GM23338 (cell line): Measurements from ENCODE around the gene SIPA1. TPM values are rescaled to one million over a fixed set of nuclear protein-coding genes. Genes with fewer than 3 reads are reported as not detected.

Experiments
- ATAC-seq: fragments of 200-7000 bp; cut with Tn5 transposase; 3 replicates; pipeline ENCODE4 v1.9.1; 2020
- DNase-seq: peaks from one replicate; pipeline ENCODE4 v3.0.0-alpha.2; 2015; ENCODE audit warnings: low spot score
- H2AFZ ChIP-seq: fragments of 200-600 bp; sonication (generic); 2 replicates; pipeline ENCODE4 v1.8.0; 2016; ENCODE audit warnings: antibody characterized with exemption, mild to moderate bottlenecking, moderate library complexity
- H3F3A ChIP-seq: fragments of 200-600 bp; sonication (generic); replicated peaks from 2 replicates; pipeline ENCODE4 v1.8.0; 2017; ENCODE audit warnings: antibody characterized with exemption, mixed run types, low read depth
- H3K27ac ChIP-seq: fragments of 200-600 bp; sonication (generic); 2 replicates; pipeline ENCODE4 v1.6.1; 2016; ENCODE audit warnings: low read depth
- H3K27me3 ChIP-seq: fragments of 200-600 bp; sonication (generic); 2 replicates; pipeline ENCODE4 v1.8.0; 2016; ENCODE audit warnings: mild to moderate bottlenecking, mixed run types, moderate library complexity; ENCODE audit not compliant: insufficient read depth
- H3K36me3 ChIP-seq: fragments of 200-600 bp; sonication (generic); 2 replicates; pipeline ENCODE4 v1.8.0; 2016; ENCODE audit warnings: mild to moderate bottlenecking; ENCODE audit not compliant: insufficient read depth
- H3K4me1 ChIP-seq: fragments of 200-600 bp; sonication (generic); 2 replicates; pipeline ENCODE4 v1.8.0; 2016; ENCODE audit warnings: mild to moderate bottlenecking, moderate library complexity; ENCODE audit not compliant: insufficient read depth
- H3K4me2 ChIP-seq: fragments of 200-600 bp; sonication (generic); 2 replicates; pipeline ENCODE4 v1.7.1; 2017; ENCODE audit warnings: mixed run types
- H3K4me3 ChIP-seq: fragments of 200-600 bp; sonication (generic); 2 replicates; pipeline ENCODE4 v1.6.1; 2016; ENCODE audit warnings: mixed run types
- H3K79me2 ChIP-seq: fragments of 200-600 bp; sonication (generic); replicated peaks from 2 replicates; pipeline ENCODE4 v1.8.0; 2017; ENCODE audit warnings: mild to moderate bottlenecking; ENCODE audit not compliant: insufficient read depth
- H3K9me2 ChIP-seq: fragments of 200-600 bp; sonication (generic); 2 replicates; pipeline ENCODE4 v1.8.0; 2017; ENCODE audit not compliant: insufficient read depth
- H4K20me1 ChIP-seq: fragments of 200-600 bp; sonication (generic); replicated peaks from 2 replicates; pipeline ENCODE4 v1.8.0; 2017; ENCODE audit warnings: mild to moderate bottlenecking; ENCODE audit not compliant: insufficient read depth
- H3K27ac Mint-ChIP-seq: 2 replicates; pipeline ENCODE4 v1.8.0; 2020; ENCODE audit warnings: inconsistent platforms, mild to moderate bottlenecking, moderate library complexity, mixed read lengths
- H3K27me3 Mint-ChIP-seq: 3 replicates; pipeline ENCODE4 v1.8.0; 2022; ENCODE audit warnings: low read depth, mild to moderate bottlenecking, moderate library complexity, mixed read lengths, inconsistent platforms; ENCODE audit not compliant: insufficient read depth, poor library complexity
- H3K36me3 Mint-ChIP-seq: 3 replicates; pipeline ENCODE4 v1.8.0; 2021; ENCODE audit warnings: low read depth, mild to moderate bottlenecking, inconsistent platforms, moderate library complexity, mixed read lengths
- H3K4me1 Mint-ChIP-seq: 3 replicates; pipeline ENCODE4 v1.8.0; 2020; ENCODE audit warnings: mild to moderate bottlenecking, inconsistent platforms, mixed read lengths
- H3K4me3 Mint-ChIP-seq: 3 replicates; pipeline ENCODE4 v1.8.0; 2021; ENCODE audit warnings: moderate library complexity, mild to moderate bottlenecking, inconsistent platforms, mixed read lengths
- H3K9me3 Mint-ChIP-seq: 3 replicates; pipeline ENCODE4 v1.8.0; 2020; ENCODE audit warnings: moderate library complexity, mild to moderate bottlenecking, inconsistent platforms, mixed read lengths
- EZH2 ChIP-seq: fragments of 200-600 bp; sonication (generic); IDR thresholded peaks from one replicate; pipeline ENCODE4 v1.8.0; 2017; ENCODE audit warnings: antibody characterized with exemption, mild to moderate bottlenecking, low read depth; ENCODE audit not compliant: unreplicated experiment
- EZH2phosphoT487 ChIP-seq: fragments of 200-600 bp; sonication (generic); IDR thresholded peaks from one replicate; pipeline ENCODE4 v1.8.1; 2018; ENCODE audit warnings: antibody characterized with exemption; ENCODE audit not compliant: unreplicated experiment
- NANOG ChIP-seq: IDR thresholded peaks from 2 replicates; pipeline ENCODE4 v1.6.1; 2016; ENCODE audit warnings: antibody characterized with exemption, borderline replicate concordance
- POLR2AphosphoS5 ChIP-seq: IDR thresholded peaks from 2 replicates; pipeline ENCODE4 v1.6.1; 2016; ENCODE audit warnings: antibody characterized with exemption, low read depth
- STAT1 ChIP-seq: IDR thresholded peaks from one replicate; pipeline ENCODE4 v1.6.1; 2016; ENCODE audit warnings: antibody characterized with exemption; ENCODE audit not compliant: unreplicated experiment
- ZNF114 ChIP-seq: fragments of 250-450 bp; sonication (Bioruptor Pico); IDR thresholded peaks from 2 replicates; pipeline ENCODE4 v1.5.0; 2020; ENCODE audit warnings: mild to moderate bottlenecking, moderate library complexity
- ZNF331 ChIP-seq: fragments of 250-450 bp; sonication (Bioruptor Pico); IDR thresholded peaks from 2 replicates; pipeline ENCODE4 v1.5.0; 2020; ENCODE audit warnings: low read depth, mild to moderate bottlenecking, moderate library complexity
- ZNF462 ChIP-seq: fragments of 250-450 bp; sonication (Bioruptor Pico); IDR thresholded peaks from 2 replicates; pipeline ENCODE4 v1.5.0; 2020; ENCODE audit warnings: mild to moderate bottlenecking, moderate library complexity
- polyA plus RNA-seq: library from polyadenylated mRNA; unstranded; fragments of >200 nt; fragmentation: Nextera tagmentation; extraction: Ambion mirVana; gene quantifications from 2 replicates; pipeline ENCODE4 v1.2.1, GENCODE V29; 2016
- total RNA-seq: library from RNA; depleted of rRNA; stranded (reverse); fragments of >200 nt; shearing (Covaris generic); gene quantifications from 2 replicates; pipeline ENCODE4 v1.2.3, GENCODE V29; 2014
- TF ChIP-seq, protein P1 (sequence below), 2 experiments: fragments of 200-600 bp in 1 of 2; sonication (generic) in 1 of 2; conservative IDR thresholded peaks; 2 replicates each; pipeline versions ENCODE4 v1.5.1 to v1.6.1; 2016 to 2017; ENCODE audit warnings: antibody characterized with exemption in 2 of 2, low read depth in 2 of 2, mild to moderate bottlenecking in 2 of 2, moderate library complexity in 1 of 2

The SIPA1 gene
- total and polyA plus RNA-seq, 2 experiments from 2014 or later = 50.1 to 54.6 TPM

- Mint-ChIP-seq H3K36me3 (peaks cover 46% of the 10 kb centered on the region), H3K9me3 (no peaks in the 10 kb centered on the region), H3K27ac (peak overlapping the region; percentile 91), H3K4me1 (peaks cover 20% of the 10 kb centered on the region), H3K27me3 (peaks cover 12% of the 10 kb centered on the region), H3K4me3 (peak overlapping the region; percentile 78)
- no peak for TF ChIP-seq ZNF114
- TF ChIP-seq NANOG = no peak
- no peak for TF ChIP-seq STAT1
- H2AFZ ChIP-seq = no peak overlapping the region
- peaks cover 5% of the 10 kb centered on the region; the same call in 1 of the 2 replicates for H4K20me1 ChIP-seq
- no peaks in the 10 kb centered on the region for H3K79me2 ChIP-seq
- H3K4me2 ChIP-seq = peak overlapping the region; percentile 86
- H3K4me1 ChIP-seq = peaks cover 13% of the 10 kb centered on the region
- peak overlapping the region; percentile 97 for H3K27ac ChIP-seq
- H3K27me3 ChIP-seq = no peaks in the 10 kb centered on the region
- peaks cover 22% of the 10 kb centered on the region for H3F3A ChIP-seq
- no peak for DNase-seq
- H3K4me3 ChIP-seq = peak overlapping the region; percentile 54
- H3K9me2 ChIP-seq = no peaks in the 10 kb centered on the region
- no peak; the same call in 2 of the 3 replicates for ATAC-seq
- peaks cover 16% of the 10 kb centered on the region; the same call in 1 of the 2 replicates for H3K36me3 ChIP-seq
Measured at GRCh38 chr11:65653229-65654225, 15.6 kb downstream of the SIPA1 start.

DNA sequence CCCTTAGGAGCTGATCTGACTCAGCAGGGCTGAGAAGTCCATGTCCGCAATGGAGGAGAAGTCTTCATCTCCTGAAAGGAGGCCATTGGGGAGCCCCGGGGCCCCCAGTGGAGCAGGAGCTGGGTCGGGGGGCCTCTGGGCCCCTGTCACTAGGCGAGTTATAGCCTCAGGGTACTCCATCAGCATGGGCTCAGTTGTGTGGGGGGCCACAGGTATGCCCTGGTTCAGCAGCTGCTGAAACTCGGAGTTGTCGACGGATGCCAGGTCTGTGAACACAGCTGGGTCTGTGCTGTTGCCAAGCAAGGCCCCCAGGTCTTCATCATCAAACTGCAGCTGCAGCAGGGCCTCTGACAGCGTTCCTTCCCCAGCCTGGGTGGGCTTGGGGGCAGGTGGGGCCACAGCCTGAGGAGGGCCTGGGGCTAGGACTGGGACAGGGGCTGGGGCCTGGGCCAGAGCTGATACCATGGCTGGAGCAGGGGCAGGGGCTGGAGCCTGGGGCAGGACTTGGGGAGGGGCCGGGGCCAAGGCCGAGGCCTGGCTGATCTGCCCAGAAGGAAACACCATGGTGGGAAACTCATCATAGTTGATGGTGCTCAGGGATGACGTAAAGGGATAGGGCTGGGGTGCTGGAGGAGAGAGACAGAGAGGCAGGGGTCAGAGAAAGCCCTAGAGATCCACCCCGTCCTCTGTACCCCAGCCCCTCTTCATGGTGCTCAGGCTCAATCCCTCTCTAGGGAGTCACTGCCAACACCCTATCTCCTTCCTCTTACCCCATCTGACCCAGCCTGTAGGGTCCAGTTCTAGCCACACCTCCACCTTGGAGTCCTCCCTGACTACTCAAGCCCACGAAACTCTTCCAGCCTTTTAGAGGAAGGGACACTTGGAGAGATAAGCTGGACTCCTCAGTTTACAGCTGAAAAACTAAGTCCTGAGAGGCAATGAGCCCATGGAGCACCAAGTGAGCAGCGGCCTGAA lies 16.8 kb downstream of the SIPA1 start:
- Histone ChIP-seq H2AFZ (no peak overlapping the region), H4K20me1 (peaks cover 5% of the 10 kb centered on the region; the same call in 1 of the 2 replicates), H3K4me3 (no peak overlapping the region), H3K4me2 (no peak overlapping the region), H3K36me3 (peaks cover 16% of the 10 kb centered on the region; the same call in 1 of the 2 replicates), H3K4me1 (peaks cover 13% of the 10 kb centered on the region), H3F3A (peaks cover 22% of the 10 kb centered on the region), H3K27me3 (no peaks in the 10 kb centered on the region), H3K27ac (no peak overlapping the region), H3K9me2 (no peaks in the 10 kb centered on the region), H3K79me2 (no peaks in the 10 kb centered on the region)
- Mint-ChIP-seq H3K4me3 (no peak overlapping the region), H3K27me3 (peaks cover 10% of the 10 kb centered on the region), H3K4me1 (peaks cover 20% of the 10 kb centered on the region), H3K27ac (no peak overlapping the region), H3K36me3 (peaks cover 57% of the 10 kb centered on the region), H3K9me3 (no peaks in the 10 kb centered on the region)
- no peak for DNase-seq
- ATAC-seq = no peak
- TF ChIP-seq ZNF114 = no peak
- no peak for TF ChIP-seq STAT1
- TF ChIP-seq ZNF462 (CRISPR knock-in tag) = no peak
- TF ChIP-seq EZH2 = no peak
- TF ChIP-seq EZH2phosphoT487 = no peak
- no peak for TF ChIP-seq POLR2AphosphoS5
- TF ChIP-seq ZNF331 = no peak
- TF ChIP-seq, protein P1, sequence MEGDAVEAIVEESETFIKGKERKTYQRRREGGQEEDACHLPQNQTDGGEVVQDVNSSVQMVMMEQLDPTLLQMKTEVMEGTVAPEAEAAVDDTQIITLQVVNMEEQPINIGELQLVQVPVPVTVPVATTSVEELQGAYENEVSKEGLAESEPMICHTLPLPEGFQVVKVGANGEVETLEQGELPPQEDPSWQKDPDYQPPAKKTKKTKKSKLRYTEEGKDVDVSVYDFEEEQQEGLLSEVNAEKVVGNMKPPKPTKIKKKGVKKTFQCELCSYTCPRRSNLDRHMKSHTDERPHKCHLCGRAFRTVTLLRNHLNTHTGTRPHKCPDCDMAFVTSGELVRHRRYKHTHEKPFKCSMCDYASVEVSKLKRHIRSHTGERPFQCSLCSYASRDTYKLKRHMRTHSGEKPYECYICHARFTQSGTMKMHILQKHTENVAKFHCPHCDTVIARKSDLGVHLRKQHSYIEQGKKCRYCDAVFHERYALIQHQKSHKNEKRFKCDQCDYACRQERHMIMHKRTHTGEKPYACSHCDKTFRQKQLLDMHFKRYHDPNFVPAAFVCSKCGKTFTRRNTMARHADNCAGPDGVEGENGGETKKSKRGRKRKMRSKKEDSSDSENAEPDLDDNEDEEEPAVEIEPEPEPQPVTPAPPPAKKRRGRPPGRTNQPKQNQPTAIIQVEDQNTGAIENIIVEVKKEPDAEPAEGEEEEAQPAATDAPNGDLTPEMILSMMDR (conservative IDR thresholded peaks at IDR 0.05; ENCODE audit: low read depth in 2 of 2) = no peak
